Fibroblast of peridontal ligament (primary cell): ENCODE results near the gene BID.

ENCODE experiments used
- DNase-seq: peaks from one replicate; pipeline ENCODE4 v3.0.0-alpha.2; 2010; ENCODE audit errors: extremely low read depth

Gene BID

DNA sequence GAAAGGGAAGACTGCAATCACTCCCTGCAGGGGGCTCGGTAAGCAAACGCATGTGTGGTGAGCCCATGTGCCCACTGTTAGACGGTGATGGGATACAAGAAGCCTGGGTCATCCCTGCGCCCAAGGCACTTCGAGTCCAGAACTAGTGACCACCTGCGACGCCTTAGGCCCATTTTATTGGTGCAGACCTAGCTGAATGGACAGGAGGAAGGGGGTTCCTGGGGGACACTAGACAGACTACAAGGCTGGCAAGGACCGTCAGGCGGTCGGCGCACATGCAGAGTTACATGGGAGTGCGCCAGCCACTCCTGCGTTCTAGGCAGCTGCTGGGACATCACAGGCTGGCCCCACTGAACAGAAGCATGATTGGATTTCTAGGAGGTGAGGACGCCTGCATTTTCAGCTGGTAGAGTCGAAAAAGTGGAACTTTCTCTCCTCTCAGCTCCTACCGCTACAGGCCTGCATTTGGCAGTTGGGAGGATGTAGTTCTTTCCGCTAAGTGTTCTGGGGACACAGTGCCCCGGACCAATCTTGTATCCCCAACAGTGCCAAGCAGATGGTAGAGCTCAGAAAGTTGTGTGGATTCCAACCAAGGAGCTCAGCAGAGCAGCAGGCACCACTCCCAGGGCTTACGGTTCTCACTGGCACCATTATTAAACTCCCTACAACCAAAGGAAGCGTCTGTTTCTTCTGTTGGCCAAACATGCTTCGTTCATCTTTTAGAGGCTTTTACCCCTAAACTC is 35.7 kb downstream of the BID start:
- no peak for DNase-seq

DNA sequence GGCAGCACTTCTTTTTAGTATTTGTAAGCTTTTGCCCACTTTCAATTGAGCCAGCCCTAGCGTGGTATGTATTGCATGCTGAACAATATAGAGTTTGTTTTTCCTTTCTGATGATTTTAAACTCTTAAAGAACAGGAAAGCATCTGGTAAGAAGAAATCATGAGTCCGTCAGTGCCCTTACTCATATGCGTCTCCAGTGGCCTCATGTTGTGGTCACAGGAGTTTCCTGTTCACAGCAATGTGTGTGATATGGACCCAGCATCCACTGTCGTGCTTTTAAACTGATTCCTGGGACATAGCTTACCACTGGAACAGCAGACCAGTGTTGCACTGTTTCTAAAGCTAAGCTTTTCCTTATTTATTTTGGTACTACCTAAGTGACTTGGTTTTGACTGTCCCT is 40.1 kb downstream of the BID start:
- peak; percentile 67 for DNase-seq

DNA sequence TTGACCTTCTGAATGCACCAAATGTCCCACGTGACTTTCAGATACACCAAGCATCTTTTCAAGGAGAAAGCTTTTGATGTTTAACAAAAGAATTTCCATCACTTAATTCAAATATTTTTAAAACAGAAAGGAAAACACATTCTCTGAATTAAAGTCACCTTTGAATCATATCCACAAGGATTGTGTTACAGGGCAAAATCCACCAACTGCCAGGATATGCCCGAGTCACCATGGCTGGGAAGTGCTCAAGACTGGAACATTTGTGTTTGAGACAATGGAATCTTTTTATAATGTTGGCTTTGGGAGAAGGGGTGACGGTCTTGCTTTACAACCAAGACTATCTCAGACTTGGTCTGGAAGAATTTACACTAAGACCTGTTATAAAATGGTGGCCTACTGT is 40.8 kb downstream of the BID start:
- peak; percentile 45 for DNase-seq

DNA sequence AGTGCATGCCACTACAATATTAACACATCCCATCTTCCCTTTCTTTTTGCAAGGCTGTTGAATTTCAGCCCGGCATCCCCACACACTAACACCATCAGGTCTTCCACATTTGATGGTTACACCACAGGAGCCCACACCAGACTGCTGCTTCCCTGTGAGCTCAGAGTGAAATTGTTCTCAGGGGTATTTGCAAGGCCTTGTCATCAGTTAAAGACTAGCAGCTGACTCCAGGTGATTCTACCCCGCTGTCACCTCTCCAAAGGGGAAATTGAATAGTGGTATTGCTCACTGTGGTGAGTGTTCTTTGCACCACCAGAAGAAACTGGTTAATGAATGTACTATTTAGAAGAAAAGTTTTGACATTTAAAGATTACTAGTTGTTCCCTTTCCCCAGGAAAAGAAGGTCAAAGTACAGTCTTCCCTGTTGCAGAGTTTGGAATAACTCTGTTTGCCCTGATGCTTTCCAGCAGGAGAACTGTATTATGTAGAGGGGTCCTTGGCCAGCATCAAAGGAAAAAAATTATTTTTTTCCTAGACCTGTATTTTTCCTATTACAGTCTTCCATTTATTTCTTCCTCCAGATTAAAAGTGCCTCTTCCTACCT is 41.9 kb downstream of the BID start:
- no peak for DNase-seq

DNA sequence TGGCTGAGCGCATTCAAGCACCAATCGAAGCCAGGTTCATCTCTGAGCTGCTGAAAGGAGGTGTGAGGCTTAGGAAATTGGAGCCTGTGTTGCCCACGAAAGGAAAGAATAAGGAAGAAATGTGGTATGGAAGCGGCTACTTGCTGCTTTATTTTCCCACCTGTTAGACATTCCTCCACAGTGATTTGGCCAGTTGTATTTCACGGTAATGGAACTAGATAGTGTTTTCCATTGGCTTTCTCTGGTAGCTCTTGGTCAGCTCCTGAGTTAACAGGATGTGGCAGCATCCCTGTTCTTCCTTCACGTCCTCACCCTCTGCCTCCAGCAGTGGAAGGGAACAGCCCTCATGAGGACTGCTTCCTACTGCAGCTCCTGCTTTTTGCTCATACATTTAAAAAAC is 44.7 kb downstream of the BID start:
- DNase-seq: no peak

DNA sequence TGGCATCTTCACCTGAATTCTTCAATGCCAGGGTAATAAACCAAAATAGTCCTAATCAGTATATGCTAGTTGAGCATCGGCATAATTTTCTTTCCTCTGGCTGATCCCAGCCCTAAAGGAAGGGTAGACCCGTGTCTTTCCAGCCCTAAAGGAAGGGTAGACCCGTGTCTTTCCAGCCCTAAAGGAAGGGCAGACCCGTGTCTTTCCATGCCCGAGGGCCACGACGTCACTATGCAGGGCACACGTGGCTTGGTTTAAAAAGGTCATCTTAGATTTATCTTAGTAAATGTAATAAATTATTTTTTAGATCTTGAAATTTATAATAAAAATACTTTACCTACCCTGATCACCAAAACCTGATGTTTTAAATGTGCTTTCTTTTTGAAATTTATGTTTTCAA is 45.5 kb downstream of the BID start:
- DNase-seq: no peak

DNA sequence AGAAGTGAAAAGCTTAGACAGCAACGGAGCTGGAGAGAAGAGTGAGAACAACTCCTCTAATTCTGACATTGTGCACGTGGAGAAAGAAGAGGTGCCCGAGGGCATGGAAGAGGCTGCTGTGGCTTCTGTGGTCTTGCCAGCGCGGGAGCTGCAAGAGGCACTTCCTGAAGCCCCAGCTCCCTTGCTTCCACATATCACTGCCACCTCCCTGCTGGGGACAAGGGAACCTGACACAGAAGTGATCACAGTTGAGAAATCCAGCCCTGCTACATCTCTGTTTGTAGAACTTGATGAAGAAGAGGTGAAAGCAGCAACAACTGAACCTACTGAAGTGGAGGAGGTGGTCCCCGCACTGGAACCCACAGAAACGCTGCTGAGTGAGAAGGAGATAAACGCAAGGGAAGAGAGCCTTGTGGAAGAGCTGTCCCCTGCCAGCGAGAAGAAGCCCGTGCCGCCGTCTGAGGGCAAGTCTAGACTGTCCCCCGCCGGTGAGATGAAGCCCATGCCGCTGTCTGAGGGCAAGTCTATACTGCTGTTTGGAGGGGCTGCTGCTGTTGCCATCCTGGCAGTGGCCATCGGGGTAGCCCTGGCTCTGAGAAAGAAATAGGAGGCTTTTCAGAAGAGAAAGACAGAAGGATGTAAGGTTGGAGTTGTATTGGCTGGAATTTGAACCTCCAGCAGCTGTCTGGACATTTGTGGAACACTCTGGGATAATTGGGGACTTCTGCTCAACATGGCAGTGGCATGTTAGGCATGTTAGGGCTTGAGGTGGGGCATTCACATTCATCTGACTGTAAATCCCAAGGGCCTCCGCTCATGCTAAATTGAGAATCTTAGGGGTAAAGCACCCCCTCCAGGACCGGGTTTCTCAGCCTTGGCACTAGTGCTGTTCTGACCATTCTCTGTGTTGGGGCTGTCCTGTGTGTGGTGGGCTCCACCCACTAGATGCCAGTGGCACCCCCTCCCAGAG is 47.1 kb downstream of the BID start:
- no peak for DNase-seq

DNA sequence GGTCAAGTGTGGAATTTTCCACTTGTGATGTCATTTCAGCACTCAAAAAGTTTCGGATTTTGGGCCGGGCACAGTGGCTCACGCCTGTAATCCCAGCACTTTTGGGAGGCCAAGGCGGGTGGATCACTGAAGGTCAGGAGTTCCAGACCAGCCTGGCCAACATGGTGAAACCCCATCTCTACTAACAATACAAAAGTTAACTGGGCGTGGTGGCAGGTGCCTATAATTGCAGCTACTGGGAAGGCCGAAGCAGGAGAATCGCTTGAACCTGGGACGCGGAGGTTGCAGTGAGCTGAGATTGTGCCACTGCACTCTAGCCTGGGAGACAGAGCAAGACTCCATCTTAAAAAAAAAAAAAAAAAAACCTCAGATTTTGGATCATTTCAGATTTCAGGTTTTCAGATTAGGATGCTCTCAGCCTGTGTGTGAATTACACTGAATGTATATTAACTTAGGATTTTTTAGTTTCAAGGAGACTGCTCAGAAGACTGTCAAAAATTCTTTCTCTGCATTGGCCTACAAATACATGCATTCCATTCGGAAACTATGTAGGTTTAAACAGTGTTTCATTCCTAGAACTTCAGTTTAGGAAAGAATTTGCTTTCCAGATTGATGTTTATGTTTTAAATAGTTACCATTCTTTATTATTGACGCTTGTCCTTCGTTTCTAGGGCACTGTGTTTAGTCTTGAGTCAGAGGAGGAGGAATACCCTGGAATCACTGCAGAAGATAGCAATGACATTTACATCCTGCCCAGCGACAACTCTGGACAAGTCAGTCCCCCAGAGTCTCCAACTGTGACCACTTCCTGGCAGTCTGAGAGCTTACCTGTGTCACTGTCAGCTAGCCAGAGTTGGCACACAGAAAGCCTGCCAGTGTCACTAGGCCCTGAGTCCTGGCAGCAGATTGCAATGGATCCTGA is 48.0 kb downstream of the BID start:
- peak; percentile 80 for DNase-seq

DNA sequence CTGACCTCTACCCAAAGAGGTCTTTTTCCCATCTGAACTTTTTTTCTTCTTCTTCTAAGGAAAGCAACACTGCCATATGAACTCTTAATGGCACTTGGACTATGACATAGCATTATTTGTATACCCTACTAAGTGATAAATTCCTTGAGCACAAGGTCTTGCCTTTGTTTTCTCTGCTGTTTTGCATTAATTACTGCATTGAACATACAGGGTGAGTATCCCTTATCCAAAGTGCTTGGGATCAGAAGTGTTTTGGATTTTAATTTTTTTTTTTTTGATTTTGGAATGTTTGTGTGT is 48.8 kb downstream of the BID start:
- DNase-seq: no peak

DNA sequence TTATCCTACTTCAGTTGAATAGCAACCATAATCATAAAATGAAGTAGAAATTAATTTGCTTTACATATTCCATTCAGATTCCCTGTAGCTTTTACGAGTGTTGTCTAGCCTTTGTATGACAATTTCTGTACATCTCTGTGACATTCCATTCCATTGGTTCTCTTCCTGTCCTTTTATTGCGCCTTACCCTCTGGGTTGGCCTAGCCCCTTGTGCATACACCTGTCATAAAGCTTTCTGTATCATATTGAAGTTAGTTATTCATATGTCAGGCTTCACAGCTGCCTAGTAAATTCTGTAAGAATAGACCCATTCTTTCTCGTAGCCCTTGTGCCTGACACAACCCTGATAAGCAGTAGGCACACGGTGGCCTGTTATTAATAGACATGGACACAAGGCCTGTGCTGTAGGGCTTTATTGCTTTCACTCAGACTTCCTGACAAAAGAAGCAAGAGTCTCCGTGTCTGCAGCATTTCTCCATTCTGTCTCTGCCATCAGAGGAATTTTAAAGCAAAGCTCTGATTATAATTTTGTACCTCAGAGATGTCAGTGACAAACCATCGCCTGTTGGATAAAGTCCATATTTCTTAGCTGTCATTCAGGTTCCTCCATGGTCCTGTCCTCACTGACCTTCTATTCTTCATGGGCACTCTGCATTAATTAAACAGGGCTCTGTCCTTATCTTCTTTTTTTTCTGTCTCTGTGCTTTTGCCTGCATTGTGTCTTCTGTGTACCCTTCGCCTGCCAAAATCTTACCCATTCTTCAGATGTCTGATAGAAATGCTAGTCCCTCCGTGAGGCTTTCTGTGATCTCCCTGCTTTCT is 49.4 kb downstream of the BID start:
- no peak for DNase-seq

DNA sequence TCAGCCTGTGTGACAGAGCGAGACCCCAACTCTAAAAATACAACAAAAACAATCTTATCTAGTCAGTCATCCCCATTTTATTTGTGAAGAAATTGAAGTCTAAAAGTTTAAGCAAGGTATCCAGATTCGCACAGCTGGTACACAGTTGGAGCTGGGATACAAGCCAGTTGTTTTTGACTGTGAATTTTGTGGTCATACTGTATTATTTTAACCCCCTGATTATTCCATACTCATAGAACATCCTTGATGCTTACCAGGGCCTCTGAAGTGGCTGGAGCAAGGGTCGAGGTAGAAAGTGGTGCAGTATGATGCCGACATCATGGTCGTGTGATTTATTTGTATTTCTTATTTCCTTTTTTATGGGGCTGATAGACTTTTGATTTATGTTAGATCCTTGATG is 50.0 kb downstream of the BID start:
- DNase-seq: peak; percentile 66

DNA sequence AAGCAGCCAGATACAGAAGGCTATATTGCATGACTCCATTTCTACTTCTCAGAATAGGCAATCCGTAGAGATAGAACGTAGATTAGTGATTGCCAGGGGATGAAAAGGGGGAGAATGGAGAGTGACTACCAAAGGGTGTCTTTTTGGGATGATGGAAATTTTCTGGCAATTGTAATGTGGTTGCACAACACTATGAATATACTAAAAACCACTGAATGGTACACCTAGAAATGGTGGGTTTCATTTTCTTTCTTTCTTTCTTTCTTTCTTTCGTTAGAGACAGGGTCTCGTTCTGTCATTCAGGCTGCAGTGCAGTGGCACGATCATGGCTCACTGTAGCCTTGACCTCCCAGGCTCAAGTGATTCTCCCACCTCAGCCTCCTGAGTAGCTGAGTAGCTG is 54.4 kb downstream of the BID start:
- no peak for DNase-seq

DNA sequence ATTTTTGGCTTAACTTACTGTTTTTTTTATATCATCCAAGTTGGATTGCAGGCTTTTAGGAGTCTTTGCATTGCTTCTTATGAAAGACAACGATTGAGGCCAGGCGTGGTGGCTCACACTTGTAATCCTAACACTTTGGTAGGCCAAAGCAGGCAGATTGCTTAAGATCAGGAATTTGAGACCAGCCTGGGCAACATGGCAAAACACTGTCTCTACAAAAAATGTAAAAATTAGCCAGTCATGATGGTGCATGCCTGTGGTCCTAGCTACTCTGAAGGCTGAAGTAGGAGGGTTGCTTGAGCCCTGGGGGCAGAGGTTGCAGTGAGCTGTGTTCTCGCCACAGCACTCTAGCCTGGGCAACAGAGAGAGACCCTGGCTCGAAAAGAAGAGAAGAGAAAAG is 56.6 kb downstream of the BID start:
- DNase-seq: peak; percentile 96

DNA sequence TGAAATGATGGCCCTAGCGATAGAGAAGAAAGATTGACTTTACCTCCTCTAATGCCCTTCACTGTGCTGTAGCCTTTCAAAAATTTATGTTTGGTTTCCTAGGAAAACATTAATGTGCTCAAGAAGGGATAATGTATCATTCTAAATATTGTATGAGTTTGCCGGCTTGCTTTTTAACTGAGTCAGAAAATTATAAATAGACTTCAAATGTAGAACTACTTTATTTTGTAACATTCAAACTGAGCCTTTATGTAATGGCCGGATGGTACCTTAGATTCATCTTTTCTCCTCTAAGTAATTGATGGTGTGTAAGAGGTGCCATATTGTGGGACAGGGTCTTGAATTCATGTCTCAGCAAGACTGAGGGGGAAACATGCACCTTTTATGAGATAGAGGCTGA is 57.7 kb downstream of the BID start:
- DNase-seq: no peak

DNA sequence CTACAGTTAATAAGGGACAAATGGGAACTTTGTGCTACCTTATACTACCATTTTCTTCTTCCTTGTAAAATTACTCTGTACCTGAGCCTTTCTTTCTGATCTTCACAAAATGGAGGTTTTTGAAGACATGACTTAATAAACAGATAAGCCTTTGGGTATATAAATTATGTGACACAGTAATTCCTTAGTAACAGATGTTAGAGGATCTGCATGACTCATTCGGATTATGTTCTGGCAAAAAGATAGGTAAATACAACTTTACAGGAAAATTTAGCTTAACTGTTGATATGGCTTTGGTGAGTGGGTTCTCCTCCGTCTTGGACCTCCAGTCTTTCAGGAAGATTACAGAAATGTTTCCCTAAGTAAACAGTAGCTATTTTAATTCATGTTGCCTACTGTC is 61.8 kb downstream of the BID start:
- DNase-seq: peak; percentile 47

DNA sequence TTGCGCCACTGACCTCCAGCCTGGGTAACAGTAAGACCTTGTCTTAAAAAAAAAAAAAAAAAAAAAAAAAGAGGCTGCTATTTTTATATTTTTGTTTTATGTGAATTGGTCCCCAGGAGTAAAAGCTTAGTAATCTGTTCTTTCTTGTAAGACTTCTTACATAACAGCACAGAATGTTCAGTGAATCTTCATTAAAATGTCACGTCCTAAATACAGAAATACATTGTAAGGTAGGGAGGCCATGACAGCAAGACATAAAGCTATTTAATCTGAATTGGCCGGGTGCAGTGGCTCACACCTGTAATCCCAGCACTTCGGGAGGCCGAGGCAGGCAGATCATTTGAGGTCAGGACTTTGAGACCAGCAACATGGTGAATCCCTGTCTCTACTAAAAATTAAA is 64.2 kb downstream of the BID start:
- no peak for DNase-seq

DNA sequence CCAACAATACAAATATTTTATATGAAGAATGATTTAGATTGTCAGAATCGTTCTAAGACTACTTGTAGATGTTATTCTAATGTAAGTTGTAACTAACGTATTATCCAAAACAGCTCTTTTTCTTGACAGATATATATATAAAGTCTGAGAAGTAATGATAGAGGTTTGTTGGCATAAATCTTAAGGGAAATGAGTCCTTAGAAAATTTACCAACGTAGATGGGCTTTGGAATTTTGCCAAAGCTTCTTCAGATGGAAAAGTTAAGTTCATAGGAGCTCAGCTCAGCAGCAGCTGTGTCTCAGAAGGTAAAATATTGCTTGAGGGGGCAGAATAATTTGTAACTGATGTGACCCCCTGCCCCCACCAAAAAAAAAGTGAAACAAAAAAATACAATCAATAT is 66.7 kb downstream of the BID start:
- peak; percentile 73 for DNase-seq

DNA sequence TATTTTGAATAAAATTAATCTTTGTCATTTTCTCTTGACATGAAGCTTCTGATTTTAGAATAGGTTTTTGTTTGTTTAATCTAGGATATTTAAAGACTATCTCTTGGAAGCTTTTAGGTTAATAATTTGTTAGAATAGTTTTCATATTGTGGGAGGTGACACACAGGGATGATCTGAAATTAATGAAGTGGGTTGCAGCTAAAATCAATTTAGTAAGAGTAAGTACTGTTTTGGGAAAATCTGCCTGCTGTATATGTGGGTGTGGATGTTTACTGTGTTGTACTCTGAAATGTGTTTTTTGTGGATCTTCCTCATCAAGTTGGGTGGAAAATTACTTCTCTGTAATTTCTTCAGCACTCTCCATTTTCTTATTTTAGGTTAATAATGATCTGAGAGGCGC is 67.3 kb downstream of the BID start:
- DNase-seq: no peak

DNA sequence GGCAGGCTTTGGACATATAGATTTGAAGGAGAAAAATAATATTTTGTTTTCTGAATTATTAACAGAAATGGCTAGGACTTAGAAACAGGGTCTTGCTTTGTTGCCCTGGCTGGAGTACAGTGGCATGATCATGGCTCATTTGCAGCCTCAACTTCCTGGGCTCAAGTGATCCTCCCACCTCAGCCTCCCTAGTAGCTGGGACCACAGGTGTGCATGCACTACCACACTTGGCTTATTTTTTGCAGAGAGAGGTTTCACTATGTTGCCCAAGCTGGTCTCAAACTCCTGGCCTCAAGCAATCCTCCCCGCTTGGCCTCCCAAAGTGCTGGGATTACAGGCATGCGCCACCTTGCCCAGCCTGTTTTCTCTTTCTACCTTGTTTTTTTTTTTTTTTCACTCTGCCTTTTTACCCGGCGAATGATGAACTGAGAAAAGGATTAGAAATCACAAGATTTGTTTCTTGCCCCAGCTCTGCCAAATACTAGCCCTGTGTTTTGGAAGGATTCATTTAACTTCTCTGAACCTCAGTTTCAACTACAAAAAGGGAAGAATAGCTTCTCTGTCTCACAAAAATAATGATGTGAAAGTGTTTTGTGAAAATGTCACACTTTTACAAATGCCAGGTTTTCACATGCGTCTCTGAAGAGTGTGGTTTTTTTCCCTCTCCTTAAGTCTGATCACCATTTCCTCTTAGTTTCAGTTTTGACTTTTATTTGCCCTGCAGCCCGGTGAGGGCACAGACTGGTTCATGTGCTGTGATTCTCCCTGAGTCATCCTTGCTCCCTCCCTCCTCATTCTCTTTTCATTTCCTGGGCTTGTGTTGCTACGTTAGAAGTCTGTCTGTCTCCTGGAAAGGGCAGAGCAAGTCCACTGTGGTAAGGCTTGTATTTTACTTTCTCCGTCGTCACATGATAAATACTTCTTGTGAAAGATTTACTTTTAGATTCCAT is 68.0 kb downstream of the BID start:
- peak; percentile 97 for DNase-seq

DNA sequence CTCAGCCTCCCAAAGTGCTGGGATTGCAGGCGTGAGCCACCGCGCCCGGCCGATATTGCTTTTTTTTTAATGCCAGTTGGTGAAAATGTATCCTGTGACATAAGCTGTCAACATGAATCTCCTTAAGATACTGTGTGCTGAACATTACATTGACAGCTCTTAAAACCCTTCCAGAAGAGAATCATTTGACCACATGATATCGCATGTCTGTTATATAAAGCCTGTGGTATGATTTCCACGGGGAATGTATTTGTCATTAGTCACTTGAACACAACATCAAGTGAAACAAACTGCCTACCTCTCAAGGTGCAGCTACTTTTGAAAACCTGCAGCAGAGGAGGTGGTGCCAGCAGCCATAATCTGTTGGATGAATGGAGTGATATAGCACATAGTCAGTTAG is 68.7 kb downstream of the BID start:
- no peak for DNase-seq
